NCI-H82 treated with DMSO at 0.1 percent for 48 hours (cell line): ENCODE data around the gene ANGPT4.
A peak's percentile ranks its signal among the peaks of the same experiment; 100 is the strongest.

Experiments
- DNase-seq: peaks from one replicate; lab custom pipeline; 2025; ENCODE audit not compliant: unreplicated experiment; lab: John Stamatoyannopoulos, UW

ANGPT4 gene

GRCh38 chr20:845941-846893 lies 69.9 kb downstream of the ANGPT4 start:
- no peak for DNase-seq

DNA sequence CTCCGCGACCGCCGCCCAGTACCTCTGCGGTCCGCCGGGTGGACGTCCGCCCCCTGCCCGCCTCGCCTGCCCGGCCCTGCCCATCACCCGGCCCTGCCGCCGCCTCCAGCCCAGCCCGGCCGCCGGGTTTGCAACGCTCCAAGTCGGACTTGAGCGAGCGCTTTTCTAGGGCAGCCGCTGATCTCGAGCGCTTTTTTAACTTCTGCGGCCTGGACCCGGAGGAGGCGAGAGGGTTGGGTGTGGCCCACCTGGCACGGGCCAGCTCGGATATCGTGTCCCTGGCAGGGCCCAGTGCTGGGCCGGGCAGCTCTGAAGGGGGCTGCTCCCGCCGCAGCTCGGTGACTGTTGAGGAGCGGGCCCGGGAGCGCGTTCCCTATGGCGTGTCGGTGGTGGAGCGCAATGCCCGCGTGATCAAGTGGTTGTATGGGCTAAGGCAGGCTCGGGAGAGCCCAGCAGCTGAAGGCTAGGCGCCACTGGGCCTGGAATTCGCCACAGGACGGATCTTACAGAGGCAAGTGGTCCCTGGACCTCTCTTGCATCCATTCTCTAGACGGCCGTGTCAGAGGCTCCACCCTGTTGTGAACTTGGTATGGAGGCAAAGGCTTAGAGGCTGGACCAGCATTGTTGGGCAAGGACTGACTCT lies 70.8 kb downstream of the ANGPT4 start:
- DNase-seq = no peak

GRCh38 chr20:844473-845225 lies 71.5 kb downstream of the ANGPT4 start:
- DNase-seq = peak; percentile 93

DNA sequence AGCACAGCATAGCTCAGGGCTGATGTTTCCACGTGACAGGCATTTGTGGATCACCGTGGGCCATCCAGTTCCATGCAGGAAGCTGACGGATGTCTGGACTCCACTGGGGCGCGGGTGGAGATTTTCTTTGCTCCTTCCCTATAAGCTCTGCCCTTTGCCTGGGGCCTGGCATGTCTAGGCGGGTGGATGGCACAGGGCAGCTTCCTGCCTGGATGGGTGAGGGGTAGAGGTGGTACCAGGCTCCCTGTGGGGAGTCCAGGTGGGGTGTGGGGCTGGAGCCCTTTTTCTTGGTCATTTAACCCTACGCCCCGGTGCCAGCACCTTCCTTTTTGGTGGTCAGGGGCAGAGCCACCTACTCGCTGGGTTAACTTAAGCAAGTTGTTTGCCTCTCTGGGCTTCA lies 72.2 kb downstream of the ANGPT4 start:
- no peak for DNase-seq

DNA sequence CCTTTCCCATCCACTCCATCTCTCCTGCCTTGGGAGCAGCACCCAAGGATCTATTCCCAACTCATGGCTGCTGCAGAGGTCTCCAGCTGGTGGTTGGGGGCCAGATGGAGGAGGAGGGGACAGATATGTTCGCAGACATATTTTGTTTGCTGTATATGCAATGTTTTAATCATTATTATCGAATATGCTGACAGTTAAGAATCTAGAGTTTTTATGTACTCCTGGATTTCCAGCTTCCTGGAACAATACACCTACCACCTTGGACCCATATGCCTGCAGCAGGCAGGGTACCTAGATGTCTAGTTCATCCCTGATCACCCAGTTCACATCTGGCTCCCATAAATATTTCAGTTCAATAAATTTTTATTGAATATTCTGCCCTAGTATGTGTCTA lies 73.6 kb downstream of the ANGPT4 start:
- no peak for DNase-seq

- no peak for DNase-seq
Observed at GRCh38 chr20:841568-842546, 74.3 kb downstream of the ANGPT4 start.

DNA sequence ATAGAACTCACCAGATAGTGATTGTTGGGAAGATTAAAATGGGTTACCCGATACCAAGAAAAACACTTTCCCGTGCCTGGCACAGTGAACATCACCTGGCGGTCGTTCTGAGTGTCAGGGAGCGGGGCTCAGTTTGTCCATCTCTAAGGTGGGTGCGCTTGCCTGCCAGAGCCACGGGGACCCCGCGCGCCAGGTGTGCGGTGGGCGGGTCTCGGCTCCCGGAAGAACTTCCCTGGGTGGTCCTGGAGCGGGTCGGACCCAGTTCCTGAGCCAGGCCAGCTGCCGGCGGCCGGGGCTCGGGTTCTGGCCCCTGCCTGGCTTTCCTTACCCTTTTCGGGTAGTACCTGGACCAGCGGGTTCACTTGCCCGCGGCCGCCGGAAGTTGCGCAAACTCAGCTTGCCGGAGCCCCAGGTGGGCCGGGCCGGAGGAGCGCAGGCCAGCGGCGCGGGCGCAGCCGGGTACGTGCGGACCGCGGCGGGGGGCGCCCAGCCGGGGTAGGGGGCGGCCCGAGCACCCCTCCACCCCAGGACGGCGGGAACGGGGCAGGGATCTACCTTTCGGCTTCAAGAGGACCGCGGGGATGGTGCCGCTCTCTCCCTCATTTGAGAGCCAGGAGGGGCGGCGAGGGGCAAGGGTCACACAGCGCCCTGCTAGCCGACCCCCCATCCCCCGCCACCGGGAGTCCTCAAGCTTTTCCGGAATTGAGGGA lies 75.1 kb downstream of the ANGPT4 start:
- DNase-seq = no peak

- no peak for DNase-seq
Observed at GRCh38 chr20:840503-840857, 75.7 kb downstream of the ANGPT4 start.

GRCh38 chr20:839626-840025 lies 76.5 kb downstream of the ANGPT4 start:
- no peak for DNase-seq

- no peak for DNase-seq
Observed at GRCh38 chr20:839015-839414, 77.1 kb downstream of the ANGPT4 start.

DNA sequence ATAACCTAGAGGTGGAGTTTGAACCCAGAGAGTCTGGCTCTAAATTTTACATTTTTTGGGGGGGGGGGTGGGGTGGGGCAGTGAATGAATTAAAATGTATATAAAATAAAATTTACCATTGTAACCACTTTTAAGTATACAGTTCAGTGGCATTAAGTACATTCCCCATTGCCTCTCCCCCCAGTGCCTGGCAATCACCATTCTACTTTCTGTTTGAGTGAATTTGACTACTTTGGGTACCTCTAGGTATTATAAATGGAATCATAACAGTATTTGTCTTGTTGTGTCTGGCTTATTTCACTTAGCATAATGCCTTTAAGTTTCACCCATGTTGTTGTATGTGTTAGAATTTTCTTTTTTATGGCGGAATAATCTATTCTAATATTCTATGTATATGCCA lies 79.9 kb downstream of the ANGPT4 start:
- DNase-seq = no peak

DNA sequence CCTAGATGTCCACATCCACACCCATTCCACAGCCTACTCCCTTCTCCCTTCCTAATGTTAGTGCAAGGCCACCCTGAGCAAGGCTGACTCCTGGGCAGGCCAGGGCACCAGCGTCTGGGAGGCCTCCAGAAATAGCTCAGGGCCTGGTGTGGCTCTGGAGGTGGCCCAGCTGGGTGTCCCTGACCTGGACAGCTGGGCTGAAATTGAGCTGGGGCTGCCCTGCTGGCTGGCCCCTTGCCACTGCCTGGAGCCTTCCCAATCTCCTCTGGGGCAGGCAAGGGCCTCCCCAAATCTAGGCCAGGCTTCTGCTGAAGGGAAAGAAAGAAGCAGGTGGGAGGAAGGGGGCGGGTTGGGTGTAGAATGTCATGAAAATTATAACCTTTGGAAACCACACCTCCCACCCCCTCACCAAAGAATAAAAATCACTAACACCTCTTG lies 80.5 kb downstream of the ANGPT4 start:
- DNase-seq = no peak

GRCh38 chr20:834151-834746 lies 81.9 kb downstream of the ANGPT4 start:
- no peak for DNase-seq

GRCh38 chr20:833450-834150 lies 82.5 kb downstream of the ANGPT4 start, which contains the start of gene FAM110A:
FAM110A (plus strand) TSS chr20:833715; CDS start chr20:844805, 11,090 bp downstream.
- DNase-seq = peak; percentile 89

DNA sequence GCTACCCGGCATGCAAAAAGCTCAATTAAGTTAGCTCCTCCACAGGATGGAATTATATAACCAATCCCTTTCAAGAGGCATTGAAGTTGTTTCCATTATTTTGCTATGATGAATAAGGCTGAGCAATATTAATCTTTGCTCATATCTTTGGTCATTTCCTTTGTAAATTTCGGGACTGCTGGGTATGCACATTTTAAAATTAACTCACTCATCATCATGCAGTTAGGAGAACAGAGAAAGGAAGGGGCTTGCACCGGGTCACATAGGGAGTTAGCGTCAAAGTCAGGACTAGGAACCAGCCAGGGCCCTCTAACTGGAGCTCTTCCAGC lies 83.0 kb downstream of the ANGPT4 start:
- DNase-seq = no peak

DNA sequence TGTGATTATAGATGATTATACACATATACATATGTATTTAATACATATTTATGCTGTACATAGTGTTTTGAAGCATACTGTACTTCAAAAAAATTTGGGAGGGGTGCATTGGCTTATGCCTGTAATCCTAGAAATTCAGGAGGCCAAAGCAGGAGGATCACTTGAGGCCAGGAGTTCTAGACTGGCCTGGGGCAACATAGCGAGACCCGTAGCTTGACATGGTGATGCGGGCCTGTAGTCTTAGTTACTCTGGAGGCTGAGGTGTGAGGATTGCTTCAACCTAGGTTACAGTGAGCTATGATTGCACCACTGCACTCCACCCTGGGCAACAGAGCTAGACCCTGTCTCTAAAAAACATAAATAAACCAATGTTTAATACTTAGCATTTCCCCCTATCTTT lies 84.2 kb downstream of the ANGPT4 start:
- no peak for DNase-seq

- no peak for DNase-seq
Observed at GRCh38 chr20:831251-831650, 84.9 kb downstream of the ANGPT4 start.

DNA sequence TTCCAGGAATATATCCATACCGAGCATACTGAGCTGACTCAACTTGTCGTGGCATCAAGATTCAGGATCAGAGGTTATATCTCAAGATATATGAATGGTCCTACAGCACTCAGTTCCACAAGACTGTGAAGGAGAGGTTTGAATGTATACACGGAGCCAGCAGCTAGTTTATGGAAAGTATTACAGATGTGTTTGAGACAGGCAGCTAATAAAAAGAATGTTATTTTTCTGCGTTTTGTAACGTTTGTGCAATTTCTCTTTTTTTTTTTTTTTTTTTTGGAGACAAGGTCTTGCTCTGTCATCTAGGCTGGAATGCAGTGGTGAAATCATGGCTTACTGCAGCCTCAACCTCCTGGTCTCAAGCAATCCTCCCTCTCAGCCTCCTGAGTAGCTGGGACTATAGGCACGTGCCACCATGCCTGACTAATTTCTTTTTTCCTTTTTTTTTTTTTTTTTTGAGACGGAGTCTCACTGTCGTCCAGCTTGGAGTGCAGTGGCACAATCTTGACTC lies 86.1 kb downstream of the ANGPT4 start:
- no peak for DNase-seq

DNA sequence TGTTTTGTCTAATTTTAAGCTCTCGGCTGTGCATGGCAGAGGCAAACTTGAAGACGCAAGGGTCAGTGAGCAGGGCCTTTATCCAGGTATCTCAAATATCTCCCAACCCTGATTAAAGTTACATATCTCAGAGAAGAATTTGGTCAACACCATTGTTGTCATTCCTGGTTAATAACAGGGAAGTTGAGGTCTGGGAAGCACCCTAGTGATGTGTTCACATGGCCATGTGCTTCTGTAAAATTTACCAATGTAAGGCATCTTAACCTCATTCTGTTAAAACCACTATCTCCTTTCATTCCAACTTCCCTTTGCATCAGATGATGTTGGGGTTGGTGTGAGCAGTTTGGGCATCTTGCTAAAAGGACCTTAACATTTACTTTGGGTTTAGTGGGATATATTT lies 86.6 kb downstream of the ANGPT4 start:
- no peak for DNase-seq
